IMR-90 (cell line): ENCODE data around the gene TBATA. TPM values are rescaled to one million over a fixed set of nuclear protein-coding genes. Genes with fewer than 3 reads are reported as not detected.

Experiments
- ATAC-seq: fragments of 200-7000 bp; cut with Tn5 transposase; 2 replicates; pipeline ENCODE4 v1.9.1; 2020; ENCODE audit warnings: low read depth, mild to moderate bottlenecking, moderate library complexity
- BruUV-seq: library from RNA; stranded (reverse); fragments of 400-500 nt; replicated peaks from 2 replicates; lab custom pipeline; 2021; lab: Mats Ljungman, UMichigan
- CTCF ChIA-PET: fragments of 300-600 bp; formaldehyde crosslinking; extraction: SDS; loops from one replicate; lab custom pipeline; 2021; ENCODE audit warnings: antibody characterized with exemption; lab: Yijun Ruan, JAX
- POLR2A ChIA-PET: fragments of 300-600 bp; sonication (Branson Sonifier 250); formaldehyde crosslinking; loops from one replicate; lab custom pipeline; 2022; ENCODE audit warnings: antibody characterized with exemption; ENCODE audit not compliant: unreplicated experiment; lab: Charles Lee
- DNase-seq: peaks from one replicate; pipeline ENCODE4 v3.0.0; 2013
- H2AFZ ChIP-seq: replicated peaks from 2 replicates; pipeline ENCODE3; 2013; ENCODE audit warnings: low read length, mild to moderate bottlenecking; ENCODE audit not compliant: poor library complexity
- H2AK5ac ChIP-seq: 2 replicates; pipeline ENCODE4 v1.6.1; 2013; ENCODE audit warnings: low read depth, low read length, inconsistent platforms
- H2AK9ac ChIP-seq: replicated peaks from 2 replicates; pipeline ENCODE3; 2013; ENCODE audit warnings: mild to moderate bottlenecking, low read depth, low read length, moderate library complexity; ENCODE audit not compliant: poor library complexity
- H2BK120ac ChIP-seq: 2 replicates; pipeline ENCODE4 v1.6.1; 2013; ENCODE audit warnings: low read depth, low read length, inconsistent platforms
- H2BK15ac ChIP-seq: 3 replicates; pipeline ENCODE4 v1.6.1; 2013; ENCODE audit warnings: low read depth, low read length, inconsistent platforms
- H2BK20ac ChIP-seq: 2 replicates; pipeline ENCODE4 v1.6.1; 2013; ENCODE audit warnings: low read depth, mild to moderate bottlenecking, inconsistent platforms, low read length, moderate library complexity
- H2BK5ac ChIP-seq: 2 replicates; pipeline ENCODE4 v1.6.1; 2013; ENCODE audit warnings: mild to moderate bottlenecking, low read depth, low read length, inconsistent platforms; ENCODE audit not compliant: poor library complexity, severe bottlenecking
- H3K14ac ChIP-seq: replicated peaks from 2 replicates; pipeline ENCODE4 v1.6.1; 2013; ENCODE audit warnings: low read depth, low read length, inconsistent platforms
- H3K18ac ChIP-seq: 2 replicates; pipeline ENCODE4 v1.6.1; 2013; ENCODE audit warnings: low read depth, low read length, control low read depth
- H3K23ac ChIP-seq: 2 replicates; pipeline ENCODE4 v1.6.1; 2013; ENCODE audit warnings: low read depth, low read length, inconsistent platforms
- H3K27ac ChIP-seq: 2 replicates; pipeline ENCODE4 v1.5.1; 2013; ENCODE audit warnings: mild to moderate bottlenecking, control low read depth, low read length; ENCODE audit not compliant: insufficient read depth
- H3K27me3 ChIP-seq: 2 replicates; pipeline ENCODE4 v1.6.1; 2013; ENCODE audit warnings: low read length; ENCODE audit not compliant: control insufficient read depth, insufficient read depth
- H3K36me3 ChIP-seq: 2 replicates; pipeline ENCODE4 v1.6.1; 2013; ENCODE audit warnings: low read length, mixed read lengths; ENCODE audit not compliant: control insufficient read depth, insufficient read depth
- H3K4ac ChIP-seq: 2 replicates; pipeline ENCODE4 v1.6.1; 2013; ENCODE audit warnings: low read depth, low read length, inconsistent platforms
- H3K4me1 ChIP-seq: 2 replicates; pipeline ENCODE4 v1.6.1; 2013; ENCODE audit warnings: low read length, mixed read lengths; ENCODE audit not compliant: control insufficient read depth, insufficient read depth
- H3K4me2 ChIP-seq: 2 replicates; pipeline ENCODE4 v1.6.1; 2013; ENCODE audit warnings: low read depth, mild to moderate bottlenecking, control low read depth, low read length, moderate library complexity
- H3K4me3 ChIP-seq: 2 replicates; pipeline ENCODE4 v1.5.1; 2013; ENCODE audit warnings: low read depth, mild to moderate bottlenecking, control low read depth, low read length, moderate library complexity; ENCODE audit not compliant: insufficient read depth
- H3K56ac ChIP-seq: 2 replicates; pipeline ENCODE4 v1.6.1; 2013; ENCODE audit warnings: low read length, inconsistent platforms; ENCODE audit not compliant: insufficient read depth; ENCODE audit errors: extremely low read depth
- H3K79me1 ChIP-seq, 2 experiments: 2 replicates each; pipeline ENCODE4 v1.6.1; 2013; ENCODE audit warnings: low read length in 2 of 2, inconsistent platforms in 1 of 2, low read depth in 1 of 2
- H3K9ac ChIP-seq: 2 replicates; pipeline ENCODE4 v1.6.1; 2013; ENCODE audit warnings: low read depth, low read length, control low read depth
- H3K9me1 ChIP-seq: 2 replicates; pipeline ENCODE4 v1.6.1; 2013; ENCODE audit warnings: low read length, inconsistent platforms; ENCODE audit not compliant: insufficient read depth
- H3K9me3 ChIP-seq: 2 replicates; pipeline ENCODE4 v1.6.1; 2013; ENCODE audit warnings: low read length; ENCODE audit not compliant: control insufficient read depth, insufficient read depth
- H4K20me1 ChIP-seq: 2 replicates; pipeline ENCODE4 v1.6.1; 2013; ENCODE audit warnings: low read length, inconsistent platforms; ENCODE audit not compliant: insufficient read depth
- H4K5ac ChIP-seq: 2 replicates; pipeline ENCODE4 v1.6.1; 2013; ENCODE audit warnings: mild to moderate bottlenecking, low read depth, low read length, control low read depth
- H4K8ac ChIP-seq, 2 experiments: 2 replicates each; pipeline ENCODE4 v1.6.1; 2013; ENCODE audit warnings: low read depth in 2 of 2, low read length in 2 of 2, control low read depth in 1 of 2, inconsistent platforms in 1 of 2
- H4K91ac ChIP-seq: 2 replicates; pipeline ENCODE4 v1.6.1; 2013; ENCODE audit warnings: low read depth, low read length, inconsistent platforms; ENCODE audit not compliant: insufficient read depth
- BHLHE40 ChIP-seq: fragments of 150-350 bp; IDR thresholded peaks from 2 replicates; pipeline ENCODE4 v1.6.1; 2016; ENCODE audit warnings: mild to moderate bottlenecking, low read depth, low read length
- CEBPB ChIP-seq: IDR thresholded peaks from 2 replicates; pipeline ENCODE4 v1.6.1; 2012; ENCODE audit warnings: low read depth, low read length, improper control_type of control experiment
- CHD1 ChIP-seq: IDR thresholded peaks from 2 replicates; pipeline ENCODE4 v1.6.1; 2012; ENCODE audit warnings: low read depth, low read length, improper control_type of control experiment
- FOS ChIP-seq: fragments of 150-350 bp; IDR thresholded peaks from 2 replicates; pipeline ENCODE4 v1.6.1; 2016; ENCODE audit warnings: low read depth, low read length
- MAFK ChIP-seq: IDR thresholded peaks from 2 replicates; pipeline ENCODE4 v1.6.1; 2012; ENCODE audit warnings: low read depth, low read length, improper control_type of control experiment
- MAZ ChIP-seq: IDR thresholded peaks from 2 replicates; pipeline ENCODE4 v1.6.1; 2012; ENCODE audit warnings: low read depth, mild to moderate bottlenecking, low read length, improper control_type of control experiment, moderate library complexity, borderline replicate concordance
- NFE2L2 ChIP-seq: fragments of 150-350 bp; IDR thresholded peaks from 2 replicates; pipeline ENCODE4 v1.6.1; 2016; ENCODE audit warnings: low read depth, mild to moderate bottlenecking, low read length
- POLR2A ChIP-seq: IDR thresholded peaks from 2 replicates; pipeline ENCODE4 v1.6.1; 2012; ENCODE audit warnings: mild to moderate bottlenecking, low read depth, low read length
- RCOR1 ChIP-seq: IDR thresholded peaks from 2 replicates; pipeline ENCODE4 v1.6.1; 2012; ENCODE audit warnings: mild to moderate bottlenecking, low read length, improper control_type of control experiment; ENCODE audit not compliant: insufficient replicate concordance
- RFX5 ChIP-seq: IDR thresholded peaks from 2 replicates; pipeline ENCODE4 v1.8.0; 2012; ENCODE audit warnings: low read depth, mild to moderate bottlenecking, low read length, moderate library complexity
- SMC3 ChIP-seq: fragments of 150-350 bp; IDR thresholded peaks from 2 replicates; pipeline ENCODE4 v1.6.1; 2016; ENCODE audit warnings: low read depth, mild to moderate bottlenecking, antibody characterized with exemption, low read length, moderate library complexity
- WGBS, 2 experiments: methylation state at CpG; one replicate each; pipeline versions ENCODE4 v1.1.5 to v1.1.7; 2013; ENCODE audit warnings: missing lambda C conversion rate in 2 of 2; ENCODE audit not compliant: insufficient read length in 1 of 2; ENCODE audit errors: extremely low coverage in 2 of 2; 5-methylcytosine and 5-hydroxymethylcytosine counted together
- dilution Hi-C: fragments of 300-500 bp; cut with HindIII; formaldehyde crosslinking; loops from one replicate; pipeline ENCODE4 v1.14.3; 2018; ENCODE audit warnings: low sequenced_read_pairs; ENCODE audit not compliant: unreplicated experiment
- in situ Hi-C: fragments of 300-500 bp; cut with MboI; formaldehyde crosslinking; loops from 3 replicates; pipeline ENCODE4 v1.14.3; 2019; ENCODE audit warnings: low sequenced_read_pairs, inconsistent platforms, mixed read lengths
- intact Hi-C: fragments of 100-400 bp; cut with micrococcal nuclease; formaldehyde crosslinking; loops from 2 replicates; pipeline ENCODE4 v1.10.0; 2022
- polyA plus RNA-seq, 3 experiments: library from polyadenylated mRNA; depleted of rRNA; stranded (reverse); fragments of >200 nt; gene quantifications; 2 replicates each; pipeline ENCODE4 v1.2.3, GENCODE V29; 2012; ENCODE audit warnings: low replicate concordance in 1 of 3
- total RNA-seq: library from RNA; depleted of rRNA; stranded (reverse); fragments of >200 nt; gene quantifications from 2 replicates; pipeline ENCODE4 v1.2.3, GENCODE V29; 2012

The TBATA gene
- total and polyA plus RNA-seq, 2 of the 4 experiments (the other 2 are of a cell fraction): not detected

DNA sequence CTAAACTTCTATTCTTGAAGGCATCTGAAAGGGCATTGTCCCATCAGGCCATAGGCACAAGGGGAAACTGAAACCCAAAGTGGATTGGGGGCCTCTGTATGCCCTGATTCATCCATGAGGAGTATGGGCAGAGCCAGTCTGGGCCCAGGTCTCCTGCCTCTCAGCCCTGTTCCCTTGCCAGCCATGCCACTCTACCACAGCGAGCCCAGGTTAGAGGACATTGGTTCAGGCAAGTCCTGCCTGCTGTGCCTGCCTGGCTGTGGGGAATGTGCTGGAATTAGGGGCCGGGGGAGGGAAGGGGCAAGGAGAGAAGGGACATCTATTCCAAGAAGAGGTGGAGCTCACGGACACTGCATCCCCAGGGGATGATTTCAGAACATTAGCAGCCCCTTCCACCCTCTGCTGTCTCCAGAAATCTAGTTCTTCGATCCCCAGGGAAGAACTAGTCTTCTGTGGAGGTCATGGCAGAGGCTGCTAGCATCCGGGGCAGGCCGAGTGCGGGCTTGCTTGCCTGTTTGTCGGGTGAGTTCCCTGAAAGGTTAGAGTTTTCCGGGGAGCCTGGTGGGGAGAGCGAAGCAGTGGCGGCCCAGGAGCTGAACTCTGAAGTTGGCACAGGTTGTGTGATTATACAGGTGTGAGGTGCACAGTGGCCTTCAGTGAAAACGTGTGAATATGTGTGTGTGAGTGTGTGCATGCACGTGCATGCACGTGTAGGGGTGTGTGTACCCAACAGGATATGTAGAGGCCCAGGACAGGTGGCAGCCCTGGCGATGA, 37.8 kb downstream of the TBATA start:
- Histone ChIP-seq H3K9me3 (peaks cover 3% of the 10 kb centered on the region), H2BK15ac (no peak overlapping the region), H3K4ac (no peak overlapping the region), H3K4me1 (peaks cover 2% of the 10 kb centered on the region; the same call in 1 of the 2 replicates), H3K56ac (no peak overlapping the region), H3K4me2 (no peak overlapping the region), H3K27ac (no peak overlapping the region), H3K27me3 (peaks cover 5% of the 10 kb centered on the region), H2BK20ac (no peak overlapping the region), H4K8ac (no peak overlapping the region), H3K79me1 (no peaks in the 10 kb centered on the region), H3K9ac (no peak overlapping the region), H3K14ac (no peak overlapping the region), H3K18ac (no peak overlapping the region), H3K36me3 (no peaks in the 10 kb centered on the region), H4K5ac (no peak overlapping the region), H2AK5ac (no peak overlapping the region), H4K20me1 (no peaks in the 10 kb centered on the region), H3K4me3 (no peak overlapping the region), H4K91ac (no peak overlapping the region), H3K9me1 (no peaks in the 10 kb centered on the region), H2BK5ac (no peak overlapping the region), H2AK9ac (no peak overlapping the region), H2AFZ (no peak overlapping the region), H2BK120ac (no peak overlapping the region), H3K23ac (no peak overlapping the region)
- in situ Hi-C loops (no loop called here), intact Hi-C loops (no loop called here), dilution Hi-C loops (no loop called here)
- BruUV-seq: no TSS peak
- no peak for TF ChIP-seq SMC3
- TF ChIP-seq NFE2L2: no peak
- no peak for TF ChIP-seq POLR2A
- TF ChIP-seq BHLHE40: no peak
- TF ChIP-seq RFX5: no peak
- TF ChIP-seq FOS: no peak
- no peak for TF ChIP-seq MAFK
- no peak for TF ChIP-seq CEBPB
- TF ChIP-seq MAZ: no peak
- TF ChIP-seq CHD1: no peak
- TF ChIP-seq RCOR1: no peak
- no peak for DNase-seq
- CTCF ChIA-PET: no interaction called here
- 76% methylated on average over 8 of the region's 15 CpGs; no CpG with 5 or more reads in 1 of the 2 experiments for WGBS, 2 experiments
- POLR2A ChIA-PET: no interaction called here
- no peak for ATAC-seq
